HG03442 (cell line): ENCODE results near the gene PYGL.
A peak's percentile ranks its signal among the peaks of the same experiment; 100 is the strongest.
"Not testable (repeated sequence)": the region's sequence is repeated elsewhere in the genome, so short reads cannot be mapped to it uniquely, and the experiment has no call there.

Experiments used
- ATAC-seq: cut with Tn5 transposase; IDR thresholded peaks from one replicate; pipeline ENCODE4 v1.9.1; 2021; ENCODE audit warnings: mild to moderate bottlenecking, moderate library complexity; ENCODE audit not compliant: unreplicated experiment

The PYGL gene

GRCh38 chr14:50955373-50956043, 11.2 kb upstream of the PYGL start:
- no peak for ATAC-seq

- ATAC-seq: no peak
Measured at GRCh38 chr14:50954811-50955372, 10.6 kb upstream of the PYGL start.

- no peak for ATAC-seq
Measured at GRCh38 chr14:50953502-50953901, 9.2 kb upstream of the PYGL start.

GRCh38 chr14:50951032-50951431, 6.7 kb upstream of the PYGL start:
- no peak for ATAC-seq

GRCh38 chr14:50948205-50948604, 3.9 kb upstream of the PYGL start:
- ATAC-seq: no peak

GRCh38 chr14:50947446-50947845, 3.2 kb upstream of the PYGL start:
- ATAC-seq: no peak

GRCh38 chr14:50946234-50946935, 2.1 kb upstream of the PYGL start:
- ATAC-seq: no peak

- peak; percentile 10 for ATAC-seq
Measured at GRCh38 chr14:50944647-50945413, 547 bp upstream of the PYGL start.

GRCh38 chr14:50943261-50943942, 881 bp downstream of the PYGL start:
- no peak for ATAC-seq

GRCh38 chr14:50941638-50942037, 2.6 kb downstream of the PYGL start:
- not testable (repeated sequence) for ATAC-seq

GRCh38 chr14:50941151-50941550, 3.1 kb downstream of the PYGL start:
- no peak for ATAC-seq

GRCh38 chr14:50937800-50938199, 6.5 kb downstream of the PYGL start:
- ATAC-seq: no peak

- ATAC-seq: no peak
Measured at GRCh38 chr14:50937325-50937724, 7.0 kb downstream of the PYGL start.

GRCh38 chr14:50936882-50937281, 7.4 kb downstream of the PYGL start:
- ATAC-seq: no peak

GRCh38 chr14:50936016-50936340, 8.3 kb downstream of the PYGL start:
- no peak for ATAC-seq

- ATAC-seq: no peak
Measured at GRCh38 chr14:50935126-50936015, 8.9 kb downstream of the PYGL start.

- ATAC-seq: no peak
Measured at GRCh38 chr14:50932592-50933495, 11.4 kb downstream of the PYGL start.

- no peak for ATAC-seq
Measured at GRCh38 chr14:50932156-50932555, 12.1 kb downstream of the PYGL start.

GRCh38 chr14:50931559-50931958, 12.7 kb downstream of the PYGL start:
- ATAC-seq: no peak
